ENCODE data around the gene PROZ.
A peak's percentile ranks its signal among the peaks of the same experiment; 100 is the strongest.

The PROZ gene

GRCh38 chr13:113201815-113202214 lies 43.4 kb downstream of the PROZ start:
- no peak for DNase-seq (ENCODE audit: low spot score)
- no peak for FAIRE-seq

DNA sequence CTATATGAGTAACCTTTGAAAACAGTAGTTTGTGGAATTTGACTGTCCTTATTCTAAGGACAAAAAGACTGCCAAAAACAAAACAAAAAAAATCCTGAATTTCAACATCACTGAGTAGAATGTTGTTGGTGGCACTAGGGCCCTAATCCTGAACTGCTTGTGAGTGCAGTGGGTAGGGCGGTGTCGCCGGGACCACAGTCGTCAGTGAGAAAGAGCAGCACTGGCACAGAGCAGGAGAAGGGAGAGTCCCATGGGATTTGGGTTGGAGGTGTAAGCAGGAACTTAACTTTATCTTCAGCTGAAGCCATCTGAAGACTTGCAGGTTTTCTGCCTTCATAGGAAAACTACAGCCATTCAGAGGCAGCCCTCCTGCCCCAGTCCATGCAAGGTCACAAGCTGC lies 44.5 kb downstream of the PROZ start:
- FAIRE-seq = no peak

GRCh38 chr13:113203507-113204377 lies 45.3 kb downstream of the PROZ start:
- no peak for DNase-seq (ENCODE audit: low spot score)
- no peak for FAIRE-seq

More for the DNA sequence above, 44.5 kb downstream of the PROZ start:
- DNase-seq (ENCODE audit: low spot score) = no peak

DNA sequence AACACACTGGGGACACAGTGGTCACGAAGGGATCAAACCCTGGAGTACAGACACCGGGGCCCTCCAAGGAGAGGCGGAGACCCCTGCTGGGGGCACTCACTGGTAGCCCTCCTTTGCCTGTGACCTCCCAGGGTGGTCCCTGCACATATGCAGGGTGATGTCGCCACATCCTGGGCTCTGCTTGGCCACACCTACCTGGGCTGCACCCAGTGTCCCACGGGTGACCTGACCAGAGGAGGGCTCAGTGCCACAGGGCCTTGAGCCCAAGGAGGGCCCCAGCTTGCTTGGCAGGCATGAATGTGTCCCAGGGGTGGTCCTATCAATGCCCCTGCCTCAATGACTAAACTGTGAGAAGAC lies 45.9 kb downstream of the PROZ start:
- DNase-seq (ENCODE audit: low spot score) (no peak), FAIRE-seq (no peak)

DNA sequence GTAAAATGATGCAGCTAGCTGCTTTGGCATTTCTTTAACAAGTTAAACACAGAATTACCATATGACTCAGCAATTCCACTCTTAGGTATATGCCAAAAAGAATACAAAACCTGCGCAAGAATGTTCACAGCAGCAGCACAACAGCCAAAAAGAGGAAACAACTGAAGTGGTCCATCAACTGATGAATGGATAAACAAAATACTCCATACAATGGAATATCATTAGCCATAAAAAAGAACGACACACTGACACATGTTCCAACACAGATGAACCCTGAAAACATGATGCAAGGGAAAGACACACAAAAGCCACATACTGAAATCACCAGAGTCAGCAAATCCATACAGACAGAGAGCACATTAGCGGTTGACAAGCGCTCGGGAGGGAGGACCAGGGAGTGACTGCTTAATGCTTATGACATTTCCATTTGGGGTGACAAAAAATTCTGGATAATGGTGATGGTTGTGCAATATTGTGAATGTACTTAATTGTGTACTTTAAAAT lies 47.0 kb downstream of the PROZ start:
- DNase-seq (ENCODE audit: low spot score) (no peak), FAIRE-seq (no peak)

- no peak for DNase-seq (ENCODE audit: low spot score)
- no peak for FAIRE-seq
These were observed 49.0 kb downstream of the PROZ start for GRCh38 chr13:113207460-113207859.

DNA sequence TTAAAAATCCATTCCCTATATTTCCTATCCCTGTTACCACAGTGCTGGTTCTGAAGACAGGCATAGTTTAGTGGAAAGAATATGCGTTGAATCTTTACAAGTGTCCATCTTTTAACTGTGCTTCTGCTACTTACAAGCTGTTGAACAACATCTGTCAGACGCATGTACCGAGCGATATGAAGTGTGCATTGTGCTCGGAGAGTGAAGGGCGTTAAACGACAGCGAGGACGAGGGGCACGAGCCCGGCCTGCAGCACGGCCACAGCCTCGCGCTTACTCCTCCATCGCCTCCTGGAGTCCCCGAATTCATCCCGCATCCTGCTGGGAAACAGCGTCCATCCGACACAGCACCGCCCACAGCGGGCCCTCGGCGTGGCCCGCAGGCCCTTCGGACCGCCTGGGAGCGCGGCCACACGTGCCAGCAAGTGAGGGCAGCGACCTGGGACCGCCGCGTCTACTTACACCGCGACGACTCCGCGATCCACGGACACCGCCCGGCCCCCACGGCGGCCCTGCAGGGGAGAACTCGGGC lies 49.5 kb downstream of the PROZ start:
- no peak for FAIRE-seq
- DNase-seq (ENCODE audit: low spot score) = peak; percentile 10

DNA sequence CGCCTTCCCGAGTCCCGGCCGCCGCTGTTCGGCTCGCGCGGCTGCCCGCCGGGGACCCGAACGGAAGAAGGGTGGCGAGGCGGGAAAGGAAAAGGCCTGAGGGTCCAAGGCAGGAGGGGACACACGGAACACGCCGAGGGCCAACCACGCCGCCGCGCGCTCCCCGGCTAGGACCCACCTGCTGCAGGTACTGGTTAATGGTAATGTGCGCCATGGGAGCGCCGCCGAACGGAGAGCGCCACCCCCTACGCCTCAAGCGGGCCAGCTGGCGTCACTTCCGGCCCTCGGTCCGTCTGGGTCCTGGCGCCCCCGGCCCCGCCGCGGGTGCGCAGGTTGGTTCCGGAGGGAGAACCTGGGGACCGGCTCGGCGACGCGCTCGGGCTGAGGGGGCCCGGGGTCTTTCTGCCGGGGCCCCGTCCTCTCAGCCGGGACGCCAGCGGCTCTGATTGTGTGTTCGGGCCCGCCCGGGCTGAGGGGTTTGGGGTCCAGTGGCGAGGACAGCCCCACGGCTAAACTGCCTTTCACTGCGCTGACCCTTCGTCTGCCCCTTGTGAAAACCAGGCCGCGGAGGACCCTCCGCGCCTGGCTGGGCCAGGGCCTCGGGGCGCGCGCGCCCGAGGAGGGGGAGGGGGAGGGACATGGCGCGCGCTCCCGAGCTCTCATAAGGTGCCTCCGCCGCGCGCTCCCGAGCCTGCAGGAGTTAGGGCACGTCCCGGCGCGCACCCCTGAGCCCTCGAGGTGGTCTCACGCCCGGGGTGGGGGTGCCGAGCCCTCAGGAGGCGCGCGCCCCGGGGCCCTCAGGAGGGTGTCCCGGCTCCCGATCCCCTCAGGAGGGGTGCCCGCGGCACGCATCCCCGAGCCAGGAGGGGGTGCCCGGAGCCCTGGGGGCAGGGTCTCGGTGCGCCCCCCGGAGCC lies 50.2 kb downstream of the PROZ start, which contains the start of gene PCID2:
PCID2 (minus strand) TSS at position 249 of the 915 bp plus-strand sequence; CDS start at position 214, 35 bp downstream.
- DNase-seq (ENCODE audit: low spot score) (peak; percentile 57), FAIRE-seq (no peak)

DNA sequence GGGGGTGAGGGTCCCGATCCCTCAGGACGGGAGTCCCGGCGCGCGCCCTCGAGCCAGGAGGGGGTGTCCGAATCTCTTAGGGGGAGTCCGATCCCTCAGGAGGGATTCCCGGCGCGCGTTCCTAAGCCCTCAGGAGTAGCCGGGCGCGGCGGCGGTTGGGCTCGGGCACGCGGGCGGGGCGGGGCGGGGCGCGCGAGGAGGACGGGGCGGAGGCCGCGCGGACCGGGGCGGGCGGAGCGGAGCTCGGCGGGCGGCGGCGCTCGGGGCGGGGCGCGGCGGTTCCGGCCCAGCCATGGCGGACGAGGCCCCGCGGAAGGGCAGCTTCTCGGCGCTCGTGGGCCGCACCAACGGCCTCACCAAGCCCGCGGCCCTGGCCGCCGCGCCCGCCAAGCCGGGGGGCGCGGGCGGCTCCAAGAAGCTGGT lies 50.9 kb downstream of the PROZ start, which contains the start of gene CUL4A:
CUL4A (plus strand) TSS at position 278 of the 423 bp plus-strand sequence; CDS start at position 293, 15 bp downstream.
- FAIRE-seq (no peak), DNase-seq (ENCODE audit: low spot score) (peak; percentile 30)

GRCh38 chr13:113209759-113210421 lies 51.4 kb downstream of the PROZ start:
- peak; percentile 5 for DNase-seq (ENCODE audit: low spot score)
- no peak for FAIRE-seq

- FAIRE-seq = no peak
- no peak for DNase-seq (ENCODE audit: low spot score)
These were observed 52.4 kb downstream of the PROZ start for GRCh38 chr13:113210833-113211232.

- DNase-seq (ENCODE audit: low spot score) (no peak), FAIRE-seq (no peak)
These were observed 53.3 kb downstream of the PROZ start for GRCh38 chr13:113211774-113212173.

DNA sequence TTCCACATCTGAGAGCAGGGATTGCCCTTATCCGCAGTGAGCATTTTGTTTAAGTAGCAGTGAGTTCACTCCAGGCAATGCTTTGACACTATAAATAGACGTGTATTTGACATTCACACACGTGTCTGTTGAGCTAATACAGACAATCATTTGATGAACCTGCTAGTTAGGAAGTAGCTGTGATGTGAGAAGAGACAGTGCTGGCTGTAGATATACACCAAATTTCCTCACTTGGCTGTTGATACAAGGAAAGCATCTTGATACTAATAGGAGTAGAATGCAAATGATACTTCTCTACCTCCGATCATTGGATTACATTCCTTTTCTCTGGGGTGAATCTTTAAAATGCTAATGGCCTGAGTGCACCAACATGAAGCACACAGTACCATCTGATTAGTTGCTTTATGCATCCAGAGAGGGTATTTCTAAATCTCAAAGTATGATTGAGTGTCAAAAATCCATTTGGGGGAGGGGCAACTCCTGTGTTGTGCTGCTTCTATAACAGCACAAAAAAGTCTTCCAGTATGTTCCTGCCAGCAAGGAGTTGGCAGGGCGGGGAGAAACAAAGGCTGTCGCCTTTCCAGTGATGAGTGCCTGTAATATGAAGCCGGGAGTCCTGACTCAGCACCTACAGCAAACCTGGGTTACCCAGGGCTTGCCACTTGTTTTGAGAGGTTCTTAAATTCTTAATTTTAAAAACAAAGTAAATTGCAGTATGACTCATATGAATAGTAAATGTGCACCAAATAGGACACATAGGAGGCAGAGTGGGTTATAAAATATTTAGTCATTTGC lies 58.0 kb downstream of the PROZ start:
- peak; percentile 21 for DNase-seq (ENCODE audit: low spot score)
- peak; percentile 20 for FAIRE-seq

DNA sequence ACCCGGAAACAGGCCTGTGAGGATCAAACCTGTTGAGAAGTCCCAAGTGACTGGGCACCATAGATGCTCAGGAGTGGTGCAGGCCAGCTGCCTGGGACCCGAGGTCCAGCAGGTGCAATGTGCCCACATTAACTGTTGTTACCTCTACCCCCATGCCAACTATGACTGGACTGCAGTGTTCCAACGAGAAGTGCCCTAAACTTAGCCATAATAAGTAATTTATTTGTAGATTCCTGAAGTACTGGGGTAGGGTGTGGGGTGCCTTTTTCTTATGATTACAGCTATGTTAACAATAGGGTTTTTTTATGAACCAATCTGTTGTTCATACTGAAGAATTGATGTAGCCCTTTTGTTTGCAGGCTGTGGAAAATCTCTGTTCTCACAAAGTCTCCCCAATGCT lies 60.1 kb downstream of the PROZ start:
- no peak for FAIRE-seq
- DNase-seq (ENCODE audit: low spot score) = no peak

DNA sequence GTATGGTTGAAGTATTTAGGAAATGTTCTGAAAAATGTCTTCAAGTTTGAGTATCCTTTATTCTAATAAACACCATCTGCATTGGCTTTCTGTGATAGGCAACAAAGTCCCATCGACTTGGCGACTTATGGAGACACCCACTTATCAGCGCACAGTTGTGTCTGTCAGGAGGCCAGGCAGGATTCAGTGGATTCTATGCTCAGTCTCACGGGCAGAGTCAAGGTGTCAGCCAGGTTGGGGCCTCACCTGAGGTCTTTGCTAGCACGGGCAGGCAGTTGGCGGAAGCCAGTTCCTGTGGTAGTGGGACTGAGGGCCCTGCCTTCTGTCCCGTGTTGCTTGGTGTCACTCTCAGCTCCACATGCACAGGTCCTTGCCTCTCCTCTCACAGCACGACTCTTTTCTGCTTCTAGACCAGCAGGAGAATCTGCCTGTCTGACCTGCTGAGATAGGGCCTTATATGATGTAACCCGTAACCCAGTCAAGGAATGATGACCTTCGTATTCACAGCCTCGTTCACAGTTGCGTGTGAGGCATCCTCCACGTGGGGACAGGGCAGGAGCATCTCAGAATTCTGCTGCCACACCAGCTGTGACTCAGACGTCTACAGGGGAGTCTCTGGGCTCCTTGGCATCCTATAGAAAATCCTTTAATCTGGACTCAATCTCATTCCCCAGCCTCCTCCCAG lies 61.0 kb downstream of the PROZ start:
- DNase-seq (ENCODE audit: low spot score) = no peak
- FAIRE-seq = no peak

DNA sequence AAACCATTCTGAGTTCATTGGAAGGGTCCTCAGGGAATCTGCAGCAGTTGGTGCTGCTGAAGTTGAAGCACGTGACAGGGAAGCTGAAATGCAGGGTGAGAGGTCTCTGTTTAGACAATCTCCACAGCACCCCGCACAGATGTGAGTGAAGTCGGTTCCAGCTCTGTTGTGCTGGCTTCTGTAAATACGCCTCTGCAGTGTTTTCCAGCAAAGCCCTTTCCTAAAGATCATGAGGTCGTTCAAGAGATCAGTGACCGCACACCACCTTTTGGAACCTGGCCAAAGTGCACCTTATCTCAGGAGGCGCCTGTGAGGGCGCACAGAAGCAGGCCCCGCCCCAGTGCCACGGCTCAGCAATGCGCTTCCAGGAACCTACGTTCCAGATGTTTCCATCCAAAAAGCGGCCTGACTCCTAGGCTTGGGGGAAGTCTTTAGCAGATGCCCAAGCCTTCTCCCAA lies 61.7 kb downstream of the PROZ start:
- no peak for DNase-seq (ENCODE audit: low spot score)
- FAIRE-seq = no peak

DNA sequence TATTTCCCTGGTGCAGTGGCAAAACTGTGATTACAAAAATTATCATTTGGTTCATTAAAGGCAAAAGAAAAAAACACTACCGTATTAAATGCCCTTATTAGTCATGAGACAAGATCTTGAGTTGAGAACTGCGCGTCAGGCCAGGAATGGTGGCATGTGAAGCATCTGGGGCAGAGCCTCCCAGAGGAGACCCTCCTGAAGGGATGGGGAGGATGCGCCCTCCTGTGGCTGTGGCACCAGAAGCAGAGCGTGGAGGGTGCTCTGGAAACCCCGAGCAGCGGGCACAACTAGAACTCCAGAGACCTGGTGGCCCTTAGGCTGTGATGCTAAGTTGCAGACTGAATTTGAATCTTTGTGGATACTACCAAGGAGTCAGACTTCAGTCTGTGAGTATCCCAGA lies 62.4 kb downstream of the PROZ start:
- DNase-seq (ENCODE audit: low spot score) = no peak
- no peak for FAIRE-seq

All from RCC 7860 (cell line).